Breast epithelium (tissue), 4 donors: Measurements from ENCODE around the gene PIK3CA. TPM values are rescaled to one million over a fixed set of nuclear protein-coding genes. Genes with fewer than 3 reads are reported as not detected.
A peak's percentile ranks its signal among the peaks of the same experiment; 100 is the strongest.
"Not testable (repeated sequence)": the region's sequence is repeated elsewhere in the genome, so short reads cannot be mapped to it uniquely, and the experiment has no call there.

Experiments
- DNase-seq, 2 donors: peaks; one replicate each; pipeline ENCODE4 v3.0.0-alpha.2; 2019; ENCODE audit warnings: low spot score in 2 of 2
- H3K27ac ChIP-seq, 2 donors: fragments of 200-600 bp; sonication (generic) in 1 of 2; one replicate each; pipeline ENCODE4 v1.5.1; 2016 to 2019; ENCODE audit warnings: mild to moderate bottlenecking in 1 of 2
- H3K27me3 ChIP-seq, 2 donors: fragments of 200-600 bp; sonication (generic) in 1 of 2; one replicate each; pipeline versions ENCODE4 v1.5.1 to v1.6.0; 2017 to 2019; ENCODE audit warnings: control low read depth in 1 of 2, mild to moderate bottlenecking in 1 of 2
- H3K36me3 ChIP-seq: fragments of 200-600 bp; one replicate; pipeline ENCODE4 v1.5.1; 2019
- H3K4me1 ChIP-seq, 2 donors: fragments of 200-600 bp; sonication (generic); one replicate each; pipeline ENCODE4 v1.5.1; 2016 to 2019; ENCODE audit warnings: control low read depth in 1 of 2
- H3K4me3 ChIP-seq, 3 donors: fragments of 200-600 bp; sonication (generic); 1 replicate in 2 of 3; 2 replicates in 1 of 3; pipeline ENCODE4 v1.5.1; 2016 to 2019; ENCODE audit warnings: mild to moderate bottlenecking in 3 of 3, moderate library complexity in 2 of 3
- H3K9me3 ChIP-seq, 2 donors: fragments of 200-600 bp; sonication (generic) in 1 of 2; one replicate each; pipeline ENCODE4 v1.5.1; 2016 to 2019; ENCODE audit warnings: control low read depth in 1 of 2
- POLR2A ChIP-seq: fragments of 450-650 bp; IDR thresholded peaks from one replicate; pipeline ENCODE4 v1.6.1; 2016; ENCODE audit warnings: antibody characterized with exemption, mild to moderate bottlenecking, moderate library complexity
- POLR2AphosphoS5 ChIP-seq, 3 donors: sonication (generic); formaldehyde crosslinking; IDR thresholded peaks; one replicate each; pipeline ENCODE4 v1.6.1; 2017; ENCODE audit warnings: antibody characterized with exemption in 3 of 3
- intact Hi-C: fragments of 100-400 bp; cut with DNase I; formaldehyde crosslinking; loops from one replicate; pipeline ENCODE4 v1.15.1; 2023; ENCODE audit warnings: low total_unique reads
- total RNA-seq, 3 donors: library from RNA; depleted of rRNA; stranded (reverse); fragments of >200 nt; gene quantifications; one replicate each; pipeline ENCODE4 v1.1.0, GENCODE V29; 2016
- TF ChIP-seq, protein P1 (sequence below), 3 donors: fragments of 450-650 bp; IDR thresholded peaks; one replicate each; pipeline ENCODE4 v1.5.1; 2016 to 2017; ENCODE audit warnings: antibody characterized with exemption in 3 of 3, mild to moderate bottlenecking in 3 of 3, moderate library complexity in 3 of 3

The PIK3CA gene
- total RNA-seq, 3 donors from 2014 or later, result 34.1 to 43.0 (median 38.4) TPM

DNA sequence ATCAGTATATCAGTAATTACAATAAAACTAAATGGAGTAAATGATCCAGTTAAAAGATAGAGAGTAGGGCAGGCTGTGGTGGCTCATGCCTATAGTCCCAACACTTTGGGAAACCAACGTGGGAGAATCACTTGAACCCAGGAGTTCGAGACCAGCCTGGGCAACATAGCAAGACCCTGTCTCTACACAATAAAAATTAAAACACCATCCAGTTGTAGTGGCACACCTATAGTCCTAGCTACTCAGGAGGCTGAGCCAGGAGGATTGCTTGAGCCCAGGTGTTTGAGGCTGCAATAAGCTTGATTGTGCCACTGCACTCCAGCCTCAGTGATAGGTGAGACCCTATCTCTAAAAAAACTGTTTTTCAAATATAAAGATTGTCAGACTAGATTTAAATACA, 108.7 kb downstream of the PIK3CA start:
- intact Hi-C loops, result no loop called here
- DNase-seq, result no peak
- no peaks in the 10 kb centered on the region for H3K4me1 ChIP-seq

DNA sequence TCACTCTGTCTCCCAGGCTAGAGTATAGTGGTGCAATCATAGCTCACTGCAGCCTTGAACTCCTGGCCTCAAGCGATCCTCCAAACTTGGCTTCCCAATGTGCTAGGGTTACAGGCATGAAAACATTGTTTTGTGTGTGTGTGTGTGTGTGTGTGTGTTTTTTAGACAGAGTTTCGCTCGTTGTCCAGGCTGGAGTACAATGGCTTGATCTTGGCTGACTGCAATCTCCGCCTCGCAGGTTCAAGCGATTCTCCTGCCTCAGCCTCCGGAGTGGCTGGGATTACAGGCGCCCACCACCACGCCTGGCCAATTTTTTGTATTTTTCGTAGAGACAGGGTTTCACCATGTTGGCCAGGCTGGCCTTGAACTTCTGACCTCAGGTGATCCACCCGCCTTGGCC, 109.6 kb downstream of the PIK3CA start:
- H3K4me3 ChIP-seq, H3K27ac ChIP-seq, H3K36me3 ChIP-seq, H3K4me1 ChIP-seq, DNase-seq, H3K9me3 ChIP-seq, H3K27me3 ChIP-seq, intact Hi-C loops: not testable (repeated sequence)

More for the DNA sequence above, 108.7 kb downstream of the PIK3CA start:
- Histone ChIP-seq H3K27ac (no peak overlapping the region), H3K9me3 (peaks cover 0 to 5% of the 10 kb centered on the region in 2 donors), H3K36me3 (no peaks in the 10 kb centered on the region), H3K27me3 (no peaks in the 10 kb centered on the region), H3K4me3 (no peak overlapping the region)
- TF ChIP-seq POLR2A, result no peak
- TF ChIP-seq, protein P1, sequence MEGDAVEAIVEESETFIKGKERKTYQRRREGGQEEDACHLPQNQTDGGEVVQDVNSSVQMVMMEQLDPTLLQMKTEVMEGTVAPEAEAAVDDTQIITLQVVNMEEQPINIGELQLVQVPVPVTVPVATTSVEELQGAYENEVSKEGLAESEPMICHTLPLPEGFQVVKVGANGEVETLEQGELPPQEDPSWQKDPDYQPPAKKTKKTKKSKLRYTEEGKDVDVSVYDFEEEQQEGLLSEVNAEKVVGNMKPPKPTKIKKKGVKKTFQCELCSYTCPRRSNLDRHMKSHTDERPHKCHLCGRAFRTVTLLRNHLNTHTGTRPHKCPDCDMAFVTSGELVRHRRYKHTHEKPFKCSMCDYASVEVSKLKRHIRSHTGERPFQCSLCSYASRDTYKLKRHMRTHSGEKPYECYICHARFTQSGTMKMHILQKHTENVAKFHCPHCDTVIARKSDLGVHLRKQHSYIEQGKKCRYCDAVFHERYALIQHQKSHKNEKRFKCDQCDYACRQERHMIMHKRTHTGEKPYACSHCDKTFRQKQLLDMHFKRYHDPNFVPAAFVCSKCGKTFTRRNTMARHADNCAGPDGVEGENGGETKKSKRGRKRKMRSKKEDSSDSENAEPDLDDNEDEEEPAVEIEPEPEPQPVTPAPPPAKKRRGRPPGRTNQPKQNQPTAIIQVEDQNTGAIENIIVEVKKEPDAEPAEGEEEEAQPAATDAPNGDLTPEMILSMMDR (IDR thresholded peaks at IDR 0.05), result no peak
- no peak for TF ChIP-seq POLR2AphosphoS5 (IDR thresholded peaks at IDR 0.05)

DNA sequence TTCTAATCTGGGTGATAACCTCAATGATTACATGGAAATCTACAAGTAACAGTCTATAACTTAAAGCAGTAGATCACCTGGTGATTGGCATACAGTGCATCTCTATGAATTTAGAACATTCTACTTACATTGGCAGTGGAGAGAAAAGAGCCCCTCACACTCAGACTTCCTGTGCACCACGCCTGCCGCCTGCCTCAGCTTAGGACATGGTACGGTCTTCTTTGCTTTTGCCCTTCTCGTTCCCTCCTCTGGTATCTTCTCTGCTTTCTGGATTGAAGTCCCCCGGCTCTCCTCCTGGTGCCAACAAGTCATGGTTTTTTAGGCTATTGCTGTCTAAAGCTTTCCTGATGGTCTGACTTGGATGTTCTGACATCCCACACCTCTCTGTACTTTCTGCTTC, 110.7 kb downstream of the PIK3CA start:
- intact Hi-C loops, result no loop called here
- Histone ChIP-seq H3K4me3 (no peak overlapping the region), H3K36me3 (no peaks in the 10 kb centered on the region), H3K4me1 (no peaks in the 10 kb centered on the region), H3K9me3 (peaks cover 5 to 6% of the 10 kb centered on the region in 2 donors), H3K27ac (no peak overlapping the region), H3K27me3 (no peaks in the 10 kb centered on the region)
- no peak for DNase-seq
- TF ChIP-seq POLR2A, result no peak
- no peak for TF ChIP-seq POLR2AphosphoS5 (IDR thresholded peaks at IDR 0.05)
- TF ChIP-seq, protein P1 (IDR thresholded peaks at IDR 0.05), result no peak

DNA sequence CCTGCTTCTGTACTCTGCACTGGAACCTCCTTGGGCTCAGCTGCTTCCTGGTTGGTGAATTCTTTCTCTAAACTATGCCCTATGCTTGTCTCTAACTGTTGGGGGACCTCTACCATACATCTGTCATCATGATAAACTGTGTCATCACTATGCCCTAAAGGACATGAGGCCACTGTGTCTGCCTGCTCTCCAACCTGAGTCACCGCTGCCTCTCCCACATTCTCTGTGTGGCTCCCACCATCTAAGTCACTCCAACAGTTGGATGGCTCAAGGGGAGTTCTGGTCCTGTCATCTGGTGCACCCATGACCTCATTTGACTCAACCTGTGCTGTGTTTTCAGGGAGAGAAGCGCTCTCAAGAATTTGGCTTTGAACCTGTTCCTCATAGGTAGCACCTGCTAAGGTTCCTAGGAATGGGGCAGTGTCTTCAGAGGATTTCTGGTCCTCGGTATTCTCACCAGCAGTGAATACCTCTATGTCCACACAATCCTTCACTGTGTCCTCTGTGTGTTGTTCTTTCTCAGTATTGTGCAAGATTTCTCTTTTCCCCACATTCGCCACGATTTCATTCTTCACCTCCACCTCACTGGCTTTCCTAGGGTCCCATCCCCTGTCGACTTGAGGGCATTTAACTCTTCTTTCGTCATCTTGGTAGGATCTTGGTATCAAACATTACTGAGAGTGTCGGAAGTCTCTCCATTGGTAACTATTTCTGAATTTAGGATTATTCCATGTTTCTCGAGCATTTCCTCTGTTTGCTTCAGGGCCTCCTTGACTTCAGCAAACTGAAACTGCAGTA, 112.0 kb downstream of the PIK3CA start:
- H3K27ac ChIP-seq, intact Hi-C loops, DNase-seq, H3K27me3 ChIP-seq, H3K36me3 ChIP-seq, H3K9me3 ChIP-seq, H3K4me1 ChIP-seq: not testable (repeated sequence)
- peak overlapping the region in 2 of 3 donors; percentile 72 to 75 for H3K4me3 ChIP-seq

DNA sequence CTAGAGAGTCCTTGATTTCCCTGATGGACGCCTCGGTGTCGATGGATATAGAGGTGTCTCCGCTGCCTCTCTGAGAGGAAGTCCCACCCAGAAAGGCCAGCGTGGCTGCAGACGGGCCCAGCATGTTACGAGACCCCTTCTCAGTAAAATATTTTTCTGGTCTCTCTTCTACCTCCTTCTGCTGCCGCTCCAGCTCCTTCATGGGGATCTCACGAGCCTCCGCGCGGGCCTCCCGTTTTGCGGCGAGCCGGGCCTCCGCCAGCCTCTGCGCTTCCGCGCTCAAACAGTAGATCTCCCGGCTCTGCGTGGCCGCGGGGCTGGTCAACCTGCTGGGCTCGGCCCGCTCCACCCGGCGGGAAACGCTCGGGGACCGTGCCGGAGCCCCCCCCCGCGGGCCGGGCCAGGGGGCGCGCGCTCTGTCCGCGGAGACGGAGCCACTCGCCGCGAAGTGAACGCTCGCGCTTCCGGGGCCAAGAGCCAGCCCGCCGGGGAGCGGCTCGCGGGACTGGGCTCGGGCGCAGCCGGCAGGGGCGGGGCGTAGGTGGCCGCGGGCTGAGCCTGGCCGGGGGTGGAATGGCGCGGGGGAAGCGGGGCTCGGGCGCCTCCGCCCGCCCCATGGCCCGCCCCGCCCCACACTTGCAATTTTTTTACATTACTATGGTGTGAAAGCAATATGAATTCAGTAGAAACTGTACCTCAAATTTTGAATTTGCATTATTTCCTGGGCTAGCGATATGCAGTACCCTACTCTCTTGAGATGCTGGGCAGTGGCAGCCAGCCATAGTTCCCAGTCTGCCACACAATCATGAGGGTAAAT, 113.0 kb downstream of the PIK3CA start:
- Histone ChIP-seq H3K4me1 (no peaks in the 10 kb centered on the region), H3K36me3 (no peaks in the 10 kb centered on the region), H3K27me3 (no peaks in the 10 kb centered on the region), H3K27ac (peak overlapping the region; percentile 34 to 72), H3K4me3 (peak overlapping the region; percentile 56 to 75 (median 72)), H3K9me3 (peaks cover 5 to 6% of the 10 kb centered on the region in 2 donors)
- no peak for DNase-seq
- TF ChIP-seq, protein P1 (IDR thresholded peaks at IDR 0.05), result no peak
- TF ChIP-seq POLR2A, result no peak
- TF ChIP-seq POLR2AphosphoS5 (IDR thresholded peaks at IDR 0.05), result no peak
- intact Hi-C loops, result no loop called here

DNA sequence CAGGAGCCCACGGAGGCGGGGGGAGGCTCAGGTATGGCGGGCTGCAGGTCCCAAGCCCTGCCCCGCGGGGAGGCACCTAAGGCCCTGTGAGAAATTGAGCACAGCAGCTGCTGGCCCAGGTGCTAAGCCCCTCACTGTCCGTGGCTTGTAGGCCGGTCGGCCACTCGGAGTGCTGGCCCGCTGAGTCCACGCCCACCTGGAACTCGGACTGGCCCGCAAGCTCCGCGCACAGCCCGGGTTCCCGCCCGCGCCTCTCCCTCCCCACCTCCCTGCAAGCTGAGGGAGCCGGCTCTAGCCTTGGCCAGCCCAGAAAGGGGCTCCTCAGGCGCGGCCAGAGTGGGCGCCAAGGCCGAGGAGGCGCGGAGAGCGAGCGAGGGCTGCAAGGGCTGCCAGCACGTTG, 115.0 kb downstream of the PIK3CA start:
- TF ChIP-seq POLR2A, result no peak
- no peak for TF ChIP-seq POLR2AphosphoS5 (IDR thresholded peaks at IDR 0.05)
- H3K27ac ChIP-seq, result no peak overlapping the region
- intact Hi-C loops, result no loop called here
- H3K27me3 ChIP-seq, result no peaks in the 10 kb centered on the region
- H3K4me3 ChIP-seq, result no peak overlapping the region
- peaks cover 5 to 6% of the 10 kb centered on the region in 2 donors for H3K9me3 ChIP-seq
- no peak for DNase-seq
- no peaks in the 10 kb centered on the region for H3K4me1 ChIP-seq
- H3K36me3 ChIP-seq, result no peaks in the 10 kb centered on the region
